NT2/D1 (cell line): ENCODE results near the gene HEPACAM2.

Source experiments
- SUZ12 ChIP-seq: IDR thresholded peaks from 2 replicates; pipeline ENCODE4 v1.6.1; 2011; ENCODE audit not compliant: insufficient read length, insufficient read depth; ENCODE audit errors: extremely low read depth
- YY1 ChIP-seq: IDR thresholded peaks from 2 replicates; pipeline ENCODE4 v1.6.1; 2011; ENCODE audit not compliant: insufficient read length, insufficient read depth

DNA sequence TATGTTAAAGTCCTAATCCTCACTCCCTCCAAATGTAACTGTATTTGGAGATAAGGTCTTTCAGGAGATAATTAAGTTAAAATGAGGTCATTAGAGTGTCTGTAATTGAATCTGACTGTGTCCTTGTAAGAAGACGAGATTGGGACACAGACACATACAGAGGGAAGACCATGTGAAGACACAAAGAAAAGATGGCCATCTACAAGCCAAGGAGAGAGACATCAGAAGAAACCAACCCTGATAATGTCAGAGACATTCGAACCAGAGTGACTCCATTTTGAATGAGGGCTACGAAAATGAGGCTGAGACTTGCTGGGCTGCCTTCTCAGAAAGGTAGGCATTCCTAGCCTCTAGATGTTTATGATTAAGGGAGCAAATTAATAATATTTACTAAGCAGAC, 77.5 kb downstream of the HEPACAM2 start:
- no peak for TF ChIP-seq YY1
- TF ChIP-seq SUZ12, result no peak
